Left lung (tissue), 10 donors: ENCODE measurements around the gene TBCD. TPM values are rescaled to one million over a fixed set of nuclear protein-coding genes. Genes with fewer than 3 reads are reported as not detected.

Source experiments
- ATAC-seq: fragments of 200-7000 bp; cut with Tn5 transposase; one replicate; pipeline ENCODE4 v1.9.1; 2020; ENCODE audit warnings: moderate library complexity
- DNase-seq, 4 donors: peaks; one replicate each; pipeline ENCODE4 v3.0.0-alpha.2; 2013 to 2020
- H3K27ac ChIP-seq, 2 donors: fragments of 200-600 bp; sonication (generic) in 1 of 2; one replicate each; pipeline versions ENCODE4 v1.5.0 to v1.8.0; 2020 to 2021
- H3K27me3 ChIP-seq, 2 donors: fragments of 200-600 bp; sonication (generic) in 1 of 2; one replicate each; pipeline versions ENCODE4 v1.5.0 to v1.8.0; 2020 to 2021
- H3K36me3 ChIP-seq, 2 donors: fragments of 200-600 bp; sonication (generic) in 1 of 2; one replicate each; pipeline versions ENCODE4 v1.5.0 to v1.8.0; 2020 to 2021
- H3K4me1 ChIP-seq, 2 donors: fragments of 200-600 bp; one replicate each; pipeline ENCODE4 v1.8.0; 2021
- H3K4me3 ChIP-seq, 2 donors: fragments of 200-600 bp; sonication (generic) in 1 of 2; one replicate each; pipeline versions ENCODE4 v1.5.0 to v1.8.0; 2020 to 2021; ENCODE audit warnings: mild to moderate bottlenecking in 1 of 2
- H3K9me3 ChIP-seq, 2 donors: fragments of 200-600 bp; sonication (generic) in 1 of 2; one replicate each; pipeline versions ENCODE4 v1.5.0 to v1.8.0; 2020 to 2021
- CTCF ChIP-seq, 2 donors: fragments of 200-600 bp; sonication (generic) in 1 of 2; IDR thresholded peaks; one replicate each; pipeline versions ENCODE4 v1.5.0 to v1.8.0; 2021; ENCODE audit warnings: antibody characterized with exemption in 2 of 2
- intact Hi-C, 2 donors: fragments of 100-400 bp; cut with DNase I; formaldehyde crosslinking; loops; one replicate each; pipeline versions ENCODE4 v1.11.2 to v1.14.2; 2022
- polyA plus RNA-seq, 6 donors: library from polyadenylated mRNA; unstranded; fragments of 120-200 nt; gene quantifications; one replicate each; pipeline ENCODE4 v1.2.1, GENCODE V29; 2013; ENCODE audit not compliant: insufficient read length in 6 of 6
- total RNA-seq, 2 donors: library from RNA; stranded (reverse); fragmentation: NEBNext Ultra II Directional; extraction: Animal tissue kit (Norgen Biotek cat#: 25700); gene quantifications; one replicate each; pipeline ENCODE4 v1.2.1, GENCODE V29; 2021
- donor health status: DM: no; HTN: yes; CAD: no.
- donor health status: DM: no; HTN: no; CAD: no.

TBCD gene
- total and polyA plus RNA-seq, 8 donors = 87.2 to 133 (median 104) TPM

DNA sequence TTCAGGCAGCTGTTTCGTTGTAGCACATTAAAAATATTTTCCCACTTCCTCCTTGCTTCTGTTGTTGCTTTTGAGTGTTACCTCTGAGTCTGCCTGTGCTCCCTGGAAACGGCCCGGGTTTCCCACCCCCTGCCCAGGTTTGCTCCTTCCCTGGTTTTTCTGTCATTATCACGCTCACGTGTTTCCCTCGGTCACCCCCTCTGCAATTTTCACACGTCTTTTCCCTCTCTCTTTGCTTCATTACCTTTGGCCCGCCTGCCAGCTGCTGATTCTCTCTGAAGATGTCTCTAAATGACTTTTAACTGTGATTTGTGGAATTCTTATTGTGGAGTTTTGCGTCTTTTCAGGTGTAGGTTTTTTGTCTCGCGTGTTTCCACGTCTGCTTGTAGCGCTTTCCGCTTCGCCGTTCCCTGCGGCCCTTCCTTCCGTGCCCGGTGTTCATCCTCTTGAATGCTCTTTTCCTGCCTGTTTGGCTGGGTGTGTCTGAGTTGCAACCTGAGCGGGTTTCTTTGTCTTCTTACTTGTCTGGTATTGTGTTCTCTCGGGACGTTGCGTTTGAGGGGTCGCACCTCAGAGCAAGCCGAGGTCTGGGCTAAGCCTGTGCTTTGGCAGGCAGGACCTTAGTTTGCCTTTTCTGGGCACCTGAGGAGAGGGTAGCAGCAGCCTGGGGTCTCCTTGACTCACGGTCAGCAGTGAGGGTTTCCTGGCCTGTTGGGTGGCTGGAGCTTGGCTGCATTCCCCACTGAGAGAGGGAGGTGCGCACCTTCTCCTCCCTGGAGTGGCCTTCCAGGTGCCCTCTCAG is 184.3 kb downstream of the TBCD start:
- Histone ChIP-seq H3K9me3 (no peaks in the 10 kb centered on the region), H3K27me3 (no peaks in the 10 kb centered on the region), H3K36me3 (peaks cover 0 to 97% of the 10 kb centered on the region in 2 donors), H3K4me1 (no peaks in the 10 kb centered on the region), H3K4me3 (no peak overlapping the region), H3K27ac (no peak overlapping the region)
- ATAC-seq (no peak), DNase-seq (peak in 1 of 4 donors; percentile 13)
- TF ChIP-seq CTCF (IDR thresholded peaks at IDR 0.05) = no peak
- intact Hi-C loops = no loop called here

DNA sequence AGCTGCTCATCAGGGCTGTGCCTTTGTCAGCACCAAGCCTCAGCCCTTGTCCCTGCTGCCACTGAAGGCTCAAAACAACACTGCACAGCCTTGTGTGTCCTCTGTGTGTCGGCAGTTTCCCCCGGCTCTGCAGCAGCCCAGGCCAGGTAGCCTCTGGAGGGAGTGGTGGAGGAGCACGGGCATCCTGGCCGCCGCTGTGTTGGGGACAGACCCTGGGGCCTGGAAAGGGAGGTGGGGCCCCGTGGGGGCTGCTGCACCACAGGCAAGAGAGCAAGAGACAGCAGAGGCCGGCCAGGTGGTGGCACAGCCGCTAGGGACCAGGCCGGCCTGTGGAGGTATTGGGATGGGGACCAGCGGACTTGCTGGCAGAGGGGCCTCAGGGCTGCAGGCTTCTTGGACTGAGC is 184.9 kb downstream of the TBCD start:
- H3K9me3 ChIP-seq = no peaks in the 10 kb centered on the region
- peaks cover 0 to 97% of the 10 kb centered on the region in 2 donors for H3K36me3 ChIP-seq
- intact Hi-C loops = no loop called here

GRCh38 chr17:82937411-82938371 is 185.8 kb downstream of the TBCD start:
- no peaks in the 10 kb centered on the region for H3K27me3 ChIP-seq
- no peak overlapping the region for H3K27ac ChIP-seq
- DNase-seq (peak in 2 of 4 donors; percentile 29 to 75), ATAC-seq (no peak)
- no peak for TF ChIP-seq CTCF (IDR thresholded peaks at IDR 0.05)
- no peak overlapping the region for H3K4me3 ChIP-seq
- H3K4me1 ChIP-seq = no peaks in the 10 kb centered on the region
- no peaks in the 10 kb centered on the region for H3K9me3 ChIP-seq
- intact Hi-C loops = no loop called here
- peaks cover 0 to 99% of the 10 kb centered on the region in 2 donors for H3K36me3 ChIP-seq

More for the DNA sequence above, 184.9 kb downstream of the TBCD start:
- TF ChIP-seq CTCF (IDR thresholded peaks at IDR 0.05) = no peak
- Histone ChIP-seq H3K27ac (no peak overlapping the region), H3K4me3 (no peak overlapping the region), H3K4me1 (no peaks in the 10 kb centered on the region), H3K27me3 (no peaks in the 10 kb centered on the region)
- ATAC-seq (no peak), DNase-seq (peak in 1 of 4 donors; percentile 65)

DNA sequence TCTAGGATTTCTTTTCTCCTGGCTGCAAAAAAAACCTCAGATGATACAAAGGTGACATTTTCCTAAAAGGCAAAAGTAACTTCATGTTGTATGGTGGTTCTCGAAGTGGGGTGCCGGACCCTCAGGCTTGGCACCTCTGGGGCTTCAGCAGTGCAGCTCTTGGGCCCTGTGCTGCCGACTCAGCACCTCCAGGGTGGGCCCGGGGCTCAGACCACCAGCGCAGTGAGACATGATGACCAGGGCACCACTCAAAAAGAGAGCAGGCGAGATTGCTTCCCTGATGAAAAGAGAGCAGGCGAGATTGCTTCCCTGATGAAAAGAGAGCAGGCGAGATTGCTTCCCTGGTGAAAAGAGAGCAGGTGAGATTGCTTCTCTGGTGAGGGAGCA is 186.6 kb downstream of the TBCD start:
- Histone ChIP-seq H3K27ac (no peak overlapping the region), H3K9me3 (no peaks in the 10 kb centered on the region), H3K4me1 (no peaks in the 10 kb centered on the region), H3K27me3 (no peaks in the 10 kb centered on the region), H3K4me3 (no peak overlapping the region), H3K36me3 (peaks cover 0 to 99% of the 10 kb centered on the region in 2 donors)
- intact Hi-C loops = no loop called here
- TF ChIP-seq CTCF (IDR thresholded peaks at IDR 0.05) = no peak
- DNase-seq = peak in 1 of 4 donors; percentile 47
- ATAC-seq = no peak
